GM18520 (cell line): ENCODE results near the gene AHDC1.

Source experiments
- ATAC-seq: cut with Tn5 transposase; IDR thresholded peaks from one replicate; pipeline ENCODE4 v1.9.1; 2021; ENCODE audit not compliant: unreplicated experiment

The AHDC1 gene

DNA sequence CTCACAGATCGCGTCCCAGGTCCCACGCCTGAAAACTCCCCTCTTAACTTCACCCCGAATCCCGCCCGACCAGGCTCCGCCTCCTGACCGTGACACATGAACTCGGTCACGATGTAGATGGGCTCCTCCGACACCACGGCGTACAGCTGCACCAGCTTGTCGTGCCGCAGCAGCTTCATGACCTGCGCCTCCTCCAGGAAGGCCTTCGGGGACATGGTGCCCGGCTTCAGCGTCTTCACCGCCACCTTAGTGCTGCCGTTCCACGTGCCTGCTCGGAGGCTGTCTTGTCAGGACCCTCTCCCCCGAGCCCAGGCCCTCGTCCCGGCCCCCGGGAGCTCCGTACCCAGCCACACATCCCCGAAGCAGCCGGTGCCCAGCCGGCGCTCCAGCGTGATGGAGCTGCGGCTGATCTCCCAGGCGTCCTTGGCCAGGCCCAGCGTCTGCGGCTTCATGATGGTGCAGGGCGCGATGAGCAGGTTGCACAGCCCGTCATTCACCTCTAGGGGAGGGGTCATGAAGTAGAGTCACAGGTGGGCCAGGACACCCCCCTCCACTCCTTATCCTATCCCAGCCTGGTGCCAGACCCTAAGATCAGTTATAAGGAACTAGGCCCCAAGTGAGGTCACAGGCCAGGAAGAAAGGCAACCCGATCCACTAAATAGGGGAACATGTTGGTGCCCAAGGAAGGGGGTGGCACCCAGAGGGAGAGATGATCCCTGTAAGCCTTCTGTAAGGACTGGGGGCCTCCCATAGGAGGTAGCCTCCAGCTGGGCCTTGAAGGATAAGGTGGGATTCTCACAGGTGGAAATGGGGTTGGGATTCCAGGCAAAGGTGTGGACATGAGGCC lies 11.6 kb upstream of the AHDC1 start:
- no peak for ATAC-seq

DNA sequence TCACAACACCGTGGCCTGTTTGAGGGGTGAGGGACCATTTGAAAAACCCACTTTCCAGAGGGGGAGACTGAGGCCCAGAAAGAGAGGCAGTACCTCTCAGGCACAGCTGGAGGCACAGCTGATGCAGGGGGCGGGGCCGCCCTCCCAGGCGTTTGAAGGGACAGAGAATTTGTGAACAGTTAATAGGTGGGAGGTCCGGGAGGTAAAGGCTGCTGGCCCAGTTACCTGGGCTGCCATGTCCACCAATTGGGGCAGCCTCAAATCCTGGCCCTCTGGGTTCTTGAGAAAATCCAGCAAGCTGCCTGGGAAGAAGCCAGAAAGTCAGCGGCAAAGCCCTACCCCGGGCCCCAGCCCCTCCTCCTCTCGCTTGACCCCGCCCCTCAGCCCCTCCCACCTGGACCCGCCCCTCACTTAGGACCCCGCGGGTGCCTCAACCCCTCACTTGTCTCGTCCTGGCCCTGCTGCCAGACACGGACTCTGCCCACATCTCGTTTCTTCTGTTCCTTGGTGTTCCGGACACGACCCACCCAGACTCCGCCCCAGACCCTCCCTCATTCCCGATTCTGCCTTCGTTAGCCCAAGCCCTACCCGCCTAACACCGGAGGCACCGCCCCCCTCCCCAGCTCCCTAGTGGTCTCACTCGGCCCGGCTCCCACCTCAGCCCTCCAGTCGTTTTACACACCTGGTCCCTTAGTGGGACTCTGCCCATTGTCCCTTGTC lies 10.8 kb upstream of the AHDC1 start:
- no peak for ATAC-seq

DNA sequence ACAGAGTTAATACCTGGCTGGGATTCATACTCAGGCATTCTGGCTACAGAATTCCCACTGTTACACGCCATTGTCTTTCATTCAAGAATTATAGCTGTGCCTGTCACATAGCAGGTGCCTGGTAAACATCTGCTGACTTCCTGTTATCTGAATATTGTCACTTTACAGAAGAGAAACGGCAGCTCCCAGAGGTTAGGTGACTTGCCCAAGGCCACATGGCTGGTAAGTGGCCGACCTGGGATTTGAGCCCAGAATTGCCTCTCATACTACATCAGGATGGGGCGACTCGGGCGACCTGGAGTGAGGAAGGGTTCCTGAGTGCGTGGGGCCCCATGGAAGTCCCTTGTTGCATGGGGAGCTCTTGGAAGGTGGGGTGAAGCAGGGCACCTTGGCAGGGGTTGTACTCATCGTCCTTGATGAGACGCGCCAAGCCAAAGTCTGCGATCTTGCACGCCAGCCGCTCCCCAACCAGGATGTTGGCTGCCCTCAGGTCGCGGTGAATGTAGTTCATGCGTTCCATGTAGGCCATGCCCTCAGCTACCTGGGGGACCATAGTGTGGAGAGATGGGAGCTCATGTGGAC lies 10.2 kb upstream of the AHDC1 start:
- no peak for ATAC-seq

DNA sequence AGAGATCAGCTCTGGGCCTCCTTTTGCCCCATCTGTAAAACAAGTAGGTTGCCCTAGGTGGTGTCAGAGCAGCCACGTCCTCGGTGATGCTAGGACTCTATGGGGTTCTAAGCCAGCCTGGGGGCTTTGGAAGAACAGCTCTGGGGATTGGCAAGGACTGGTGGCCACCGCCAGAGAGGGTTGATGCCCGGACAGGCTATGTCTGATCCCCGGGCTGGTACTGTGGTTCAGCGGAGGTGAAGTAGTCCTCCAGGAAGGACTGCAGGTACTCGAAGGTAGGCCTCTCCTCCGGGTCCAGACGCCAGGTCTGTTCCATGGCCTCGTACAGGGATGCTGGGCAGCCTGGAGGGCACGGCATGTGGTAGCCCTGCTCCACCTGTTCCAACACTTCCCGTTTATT lies 8.8 kb upstream of the AHDC1 start:
- ATAC-seq, result no peak

DNA sequence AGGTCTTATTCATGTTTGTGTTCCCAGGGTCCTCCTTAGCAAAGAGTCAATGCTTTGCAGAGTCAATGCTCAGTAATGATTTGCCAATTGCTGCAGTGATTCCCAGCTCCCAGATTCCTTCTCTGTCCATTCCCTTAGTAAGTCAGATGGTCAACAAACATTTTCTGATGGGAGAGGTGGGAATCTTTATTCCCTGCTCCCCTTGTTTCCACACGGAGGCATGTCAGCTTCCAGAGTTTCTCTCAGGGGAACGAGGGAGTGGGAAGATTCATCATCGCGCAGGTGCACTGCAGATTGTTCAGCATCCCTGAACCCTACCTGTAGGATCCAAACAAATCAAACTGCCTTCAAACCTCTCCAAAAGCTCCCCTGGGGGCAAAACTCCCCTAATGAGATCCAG lies 7.5 kb upstream of the AHDC1 start:
- ATAC-seq, result no peak

DNA sequence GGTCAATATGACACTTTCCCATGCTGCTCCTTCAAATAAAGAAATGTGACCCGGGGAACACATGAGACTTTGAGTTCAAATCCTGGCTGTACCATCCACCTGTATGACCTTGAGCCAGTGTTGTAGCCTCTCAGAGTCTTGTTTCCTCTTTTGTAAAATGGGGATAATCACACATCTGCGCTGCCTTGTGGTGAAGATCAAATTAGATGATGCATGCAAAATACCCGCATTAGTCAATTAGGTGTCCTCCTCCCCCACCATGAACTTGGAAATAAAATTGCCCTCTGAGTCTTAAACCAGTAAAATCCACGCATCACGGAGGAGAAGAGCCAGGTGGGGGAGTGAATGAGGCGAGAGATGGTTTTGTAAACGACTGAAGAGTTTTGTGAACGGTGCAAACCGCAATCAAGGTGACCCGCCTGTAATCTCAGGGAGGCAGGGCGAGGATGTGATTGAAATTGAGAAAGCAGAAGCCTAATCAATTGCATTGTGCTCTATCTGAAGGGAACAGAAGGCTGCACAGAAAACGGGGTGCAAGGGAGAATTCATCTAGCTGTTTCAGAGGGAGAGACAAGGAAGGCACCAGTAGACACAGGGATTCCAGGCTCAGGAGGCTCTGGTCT lies 5.8 kb upstream of the AHDC1 start:
- no peak for ATAC-seq

DNA sequence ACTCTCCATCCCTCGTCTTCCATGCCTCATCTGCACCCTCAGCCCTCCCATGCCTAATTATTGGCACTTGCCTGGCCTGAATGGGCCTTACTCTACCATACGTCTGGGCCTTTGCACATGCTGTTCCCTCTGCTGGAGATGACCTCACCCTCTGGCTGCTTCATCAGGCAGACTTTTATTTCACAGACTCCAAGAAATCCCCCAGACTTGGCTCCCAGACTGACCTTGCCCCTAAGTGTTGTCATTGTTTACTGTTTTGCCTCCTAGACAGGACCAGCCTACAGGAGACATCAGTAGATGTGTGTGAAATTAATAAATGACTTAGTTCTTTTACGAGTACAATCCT lies 5.2 kb upstream of the AHDC1 start:
- no peak for ATAC-seq

DNA sequence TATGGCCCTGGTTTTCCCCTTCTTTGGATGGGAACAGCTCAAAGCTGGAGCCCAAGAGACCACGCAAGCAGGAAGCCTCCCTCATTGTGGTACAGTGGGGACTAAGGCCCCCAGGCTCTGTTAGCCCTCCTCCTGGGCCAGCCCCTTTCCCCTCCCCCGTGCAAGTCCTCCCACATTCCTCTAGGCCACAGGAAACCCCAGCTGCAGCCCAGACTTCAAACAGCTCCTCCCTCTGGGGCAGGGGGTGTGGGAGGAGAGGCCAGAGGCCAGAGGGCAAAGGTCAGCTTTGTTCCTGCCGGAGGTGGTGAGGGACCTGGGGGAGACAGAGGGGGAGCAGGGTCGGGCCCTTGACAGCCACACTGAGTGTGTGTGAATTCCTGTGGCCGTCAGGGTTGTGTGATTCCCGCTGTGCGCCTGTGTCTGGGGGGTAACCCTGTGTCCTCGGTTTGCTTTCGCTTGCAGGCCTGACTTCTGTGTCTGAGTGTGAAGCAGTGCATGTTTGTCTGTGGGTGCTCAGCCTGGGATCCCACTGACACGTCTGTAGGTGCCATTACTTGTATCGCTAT lies 3.4 kb upstream of the AHDC1 start:
- ATAC-seq, result no peak

DNA sequence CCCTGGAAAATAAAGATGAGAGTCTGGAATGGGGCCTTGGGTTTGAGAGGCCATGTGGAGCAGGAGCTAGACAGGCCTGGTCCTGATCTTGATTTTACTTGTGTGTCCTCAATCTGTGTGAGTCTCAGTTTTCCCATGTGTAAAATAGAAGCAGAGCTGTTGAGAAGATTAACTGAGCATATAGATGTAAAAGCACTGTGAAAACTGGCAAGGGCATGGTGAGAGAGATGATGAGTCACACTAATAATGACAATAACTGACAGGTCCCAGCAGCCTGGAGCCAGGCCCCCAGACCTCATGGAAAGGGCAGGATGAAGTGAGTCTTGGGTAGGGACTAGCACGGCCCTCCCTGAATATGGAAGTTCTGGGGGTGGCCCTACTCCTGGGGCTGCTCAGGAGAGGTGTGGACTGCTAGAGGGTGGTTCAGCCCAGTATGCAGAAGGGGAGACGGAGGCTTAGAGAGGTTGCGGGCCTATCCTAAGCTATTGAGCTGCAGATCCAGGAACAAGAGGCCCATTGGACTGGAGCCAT lies 2.8 kb upstream of the AHDC1 start:
- no peak for ATAC-seq

DNA sequence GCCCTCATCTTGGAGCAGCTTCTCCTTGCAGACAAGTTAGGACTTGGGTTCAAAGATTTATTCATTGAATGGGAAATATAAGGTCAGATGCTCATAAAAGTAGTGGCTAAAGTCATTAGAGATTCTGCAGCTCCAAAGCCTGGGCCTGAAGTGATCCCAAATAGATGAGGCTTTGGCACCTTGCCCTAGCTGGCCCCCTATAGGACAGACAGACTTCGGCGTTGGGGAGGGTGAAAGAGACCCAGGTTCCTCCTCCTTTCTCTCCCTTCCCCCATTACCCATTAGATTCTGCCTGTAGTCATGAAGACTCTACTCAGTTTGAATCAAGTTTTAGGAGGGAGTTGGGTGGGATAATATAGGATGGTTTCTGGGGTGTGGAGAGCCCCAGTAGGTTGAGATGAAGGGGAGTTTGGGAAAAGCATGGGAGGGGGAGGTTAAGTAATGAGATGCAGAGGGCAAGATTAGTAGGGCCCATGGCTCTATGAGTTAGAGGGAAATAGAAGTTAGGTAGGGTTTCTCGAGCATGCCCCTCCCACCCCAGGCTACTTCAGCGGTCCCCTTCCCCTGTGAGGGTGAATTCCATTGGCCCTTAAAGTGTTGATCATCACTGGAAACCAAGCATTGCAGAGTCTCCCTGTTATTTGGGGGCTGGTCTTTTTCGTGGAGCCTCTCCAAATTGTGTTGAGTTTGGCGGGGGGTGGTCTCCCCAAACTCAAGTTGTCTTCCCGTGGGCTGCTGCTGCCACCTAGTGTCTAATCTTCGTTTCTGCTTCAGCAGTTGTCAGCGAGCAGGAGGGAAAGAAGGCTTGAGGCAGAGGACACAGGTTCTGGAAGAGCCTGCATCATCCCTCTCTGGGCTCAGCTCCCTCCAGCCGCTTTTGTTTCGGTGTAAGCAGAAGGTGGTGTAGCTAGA lies 2.1 kb upstream of the AHDC1 start:
- ATAC-seq, result no peak

DNA sequence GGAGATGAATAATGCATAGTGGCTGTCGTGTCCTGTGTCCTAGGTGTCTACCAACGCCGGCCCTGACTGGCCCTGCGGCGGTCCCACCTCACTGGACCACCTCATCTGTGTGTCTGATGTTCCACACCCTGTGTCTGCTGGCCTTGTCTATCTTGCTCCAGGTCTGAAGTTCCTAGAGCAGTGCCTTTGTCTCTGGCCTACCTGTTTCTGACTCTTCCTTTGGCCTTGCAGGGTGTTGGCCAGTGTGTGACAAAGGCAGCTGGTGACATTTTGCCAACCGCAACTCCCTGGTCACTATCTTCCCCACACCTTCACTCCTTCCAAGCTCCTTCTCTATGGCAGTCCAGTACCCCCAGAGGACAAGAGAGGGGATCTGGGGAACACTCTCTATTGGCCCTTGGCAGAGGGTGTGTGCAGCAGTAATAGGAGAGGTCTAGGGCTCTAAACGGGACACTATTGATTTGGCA lies 1.4 kb upstream of the AHDC1 start:
- ATAC-seq, result no peak

DNA sequence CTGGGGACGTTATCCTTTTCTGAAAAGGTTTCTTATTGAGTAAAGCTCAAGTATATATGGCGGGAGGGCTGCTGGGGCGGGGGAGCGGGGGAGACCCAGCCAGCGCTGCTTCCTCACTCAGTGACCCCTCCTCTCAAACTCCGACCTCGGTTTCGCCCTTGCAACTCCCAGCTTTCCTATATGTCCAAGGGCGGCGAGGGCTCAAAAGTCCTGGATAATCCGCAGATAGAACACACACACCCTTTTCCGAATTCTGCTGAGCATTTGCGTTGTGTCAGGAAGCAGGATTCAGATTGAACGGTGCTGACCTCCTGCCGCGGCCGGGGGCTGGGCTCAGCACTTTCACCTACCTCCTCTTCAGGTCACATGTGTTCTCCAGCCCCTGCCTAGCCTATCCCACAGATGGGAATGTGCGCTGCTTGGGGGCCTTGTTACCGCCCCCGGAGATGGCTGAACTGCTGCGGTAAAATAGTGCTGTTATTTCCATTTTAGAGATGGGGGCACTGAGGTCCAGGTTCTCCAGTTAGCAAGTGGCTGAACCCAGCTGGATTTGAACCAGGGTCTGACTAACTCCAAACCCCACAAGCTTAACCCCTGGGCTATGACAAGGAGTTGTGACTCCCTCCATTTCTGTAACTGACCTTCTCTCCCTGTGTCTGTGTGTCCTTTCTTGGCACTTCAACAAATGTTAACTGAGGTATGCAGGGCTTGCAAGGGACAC lies 795 bp upstream of the AHDC1 start:
- no peak for ATAC-seq

DNA sequence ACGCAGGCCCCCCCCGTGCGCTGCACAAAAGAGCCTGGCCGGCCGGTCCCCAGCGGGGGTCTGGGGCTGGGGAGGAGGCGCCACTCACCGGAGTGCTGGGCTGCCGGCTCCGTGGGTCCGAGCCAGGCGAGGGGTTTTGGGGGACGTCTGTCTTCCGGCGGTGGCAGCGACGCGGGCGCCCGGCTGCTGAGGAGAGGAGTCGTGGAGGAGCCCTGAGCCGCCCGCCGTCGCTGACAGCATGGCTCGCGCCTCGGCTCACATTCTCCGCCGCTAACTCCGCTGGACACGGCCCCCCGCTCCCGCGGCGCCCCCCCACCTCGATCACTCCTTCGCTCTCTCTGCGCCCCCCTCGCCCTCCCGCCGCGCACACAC lies 649 bp downstream of the AHDC1 start:
- no peak for ATAC-seq

DNA sequence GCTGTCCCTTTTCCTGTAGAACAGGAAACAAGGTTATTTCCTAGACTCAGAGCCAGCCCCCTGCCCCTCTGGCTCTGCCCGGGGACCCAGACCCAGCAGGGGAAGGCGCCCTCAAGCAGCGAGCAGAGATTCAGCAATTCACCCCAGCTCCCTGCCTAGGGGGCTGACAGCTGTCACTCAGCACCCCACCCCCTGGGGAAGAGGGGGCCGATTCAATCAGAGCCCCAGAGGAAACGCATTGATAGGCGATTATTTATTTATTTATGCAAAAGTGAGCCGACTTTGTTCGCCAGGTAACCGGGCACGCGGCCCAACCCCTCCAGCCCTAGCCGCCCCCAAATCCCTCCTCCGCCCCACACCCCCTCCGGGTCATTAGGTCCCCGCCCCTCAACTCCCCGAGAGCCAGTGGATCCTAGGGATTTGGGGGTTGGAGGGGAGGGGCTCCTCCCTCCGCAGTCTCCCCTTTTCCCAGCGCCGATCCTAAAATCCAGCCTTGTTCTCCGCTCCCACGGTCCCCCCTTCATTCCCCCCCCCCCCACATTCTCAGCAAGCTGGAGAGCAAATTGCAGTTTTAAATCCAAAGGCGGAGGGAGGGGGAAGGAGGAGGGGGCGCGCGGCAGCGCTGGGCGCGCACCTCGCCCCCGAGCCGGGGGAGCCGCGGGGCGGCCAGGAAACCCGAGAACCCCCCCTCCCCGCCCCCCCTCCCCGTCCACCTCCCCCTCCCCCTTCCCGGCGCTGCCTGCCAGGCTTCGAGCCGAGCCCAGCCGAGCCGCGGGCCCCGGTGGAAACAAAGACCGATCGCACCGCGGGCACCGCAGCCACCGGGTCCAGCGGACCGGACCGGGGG lies 1.3 kb downstream of the AHDC1 start:
- no peak for ATAC-seq

DNA sequence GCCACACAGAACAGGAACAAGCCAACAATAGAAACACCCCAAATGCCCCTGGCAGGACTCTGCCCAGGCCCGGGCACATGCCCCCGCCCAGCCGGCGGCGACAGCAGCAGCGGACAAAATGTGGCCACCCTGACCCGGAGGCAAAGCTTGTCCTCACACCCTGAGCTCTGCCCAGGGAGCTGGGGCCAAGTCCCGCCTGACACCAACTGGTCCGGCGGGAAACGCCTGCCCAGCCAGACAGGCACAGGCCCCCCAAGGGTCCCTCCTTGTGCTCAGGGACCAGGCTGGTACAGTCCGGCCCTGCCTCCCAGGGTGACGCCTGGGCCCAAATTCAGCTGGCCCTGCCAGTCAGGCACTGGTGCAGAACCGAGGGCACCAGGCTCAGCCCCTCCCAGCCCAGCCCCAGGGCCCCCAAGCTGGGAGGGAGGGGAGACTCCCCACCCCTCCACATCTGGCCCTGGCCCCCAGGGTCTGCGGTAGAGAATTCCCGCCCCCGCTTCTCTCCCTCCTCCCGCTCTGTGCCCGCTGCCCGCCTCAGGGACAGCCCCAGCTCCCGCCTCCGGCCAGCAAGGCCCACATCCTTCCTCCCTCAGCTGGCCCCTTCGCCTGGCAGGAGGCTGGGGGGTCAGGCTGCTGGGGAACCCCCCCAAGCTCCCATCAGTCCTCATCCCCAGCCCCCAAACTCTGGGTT lies 2.0 kb downstream of the AHDC1 start:
- ATAC-seq, result no peak

DNA sequence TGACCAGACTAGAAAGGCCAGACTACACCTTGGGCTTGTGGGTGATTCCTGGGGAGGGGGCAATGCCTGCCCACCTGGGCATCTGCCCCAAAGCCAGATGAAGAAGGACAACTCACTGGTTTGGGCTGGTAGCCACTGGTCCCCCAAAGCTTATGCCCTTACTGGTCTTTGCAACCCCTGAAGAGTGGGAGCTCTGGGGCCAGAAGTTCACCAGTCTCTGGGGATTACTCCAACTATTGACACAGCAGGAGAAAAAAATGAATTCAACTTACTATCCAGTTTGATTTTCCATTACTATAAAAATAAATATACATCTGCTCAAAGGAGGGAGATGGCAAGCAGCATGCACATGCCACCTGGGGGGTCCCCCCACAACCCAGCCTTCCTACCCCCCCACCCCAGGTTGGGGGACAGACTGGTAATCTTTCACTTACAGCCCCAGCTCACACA lies 2.6 kb downstream of the AHDC1 start:
- no peak for ATAC-seq

DNA sequence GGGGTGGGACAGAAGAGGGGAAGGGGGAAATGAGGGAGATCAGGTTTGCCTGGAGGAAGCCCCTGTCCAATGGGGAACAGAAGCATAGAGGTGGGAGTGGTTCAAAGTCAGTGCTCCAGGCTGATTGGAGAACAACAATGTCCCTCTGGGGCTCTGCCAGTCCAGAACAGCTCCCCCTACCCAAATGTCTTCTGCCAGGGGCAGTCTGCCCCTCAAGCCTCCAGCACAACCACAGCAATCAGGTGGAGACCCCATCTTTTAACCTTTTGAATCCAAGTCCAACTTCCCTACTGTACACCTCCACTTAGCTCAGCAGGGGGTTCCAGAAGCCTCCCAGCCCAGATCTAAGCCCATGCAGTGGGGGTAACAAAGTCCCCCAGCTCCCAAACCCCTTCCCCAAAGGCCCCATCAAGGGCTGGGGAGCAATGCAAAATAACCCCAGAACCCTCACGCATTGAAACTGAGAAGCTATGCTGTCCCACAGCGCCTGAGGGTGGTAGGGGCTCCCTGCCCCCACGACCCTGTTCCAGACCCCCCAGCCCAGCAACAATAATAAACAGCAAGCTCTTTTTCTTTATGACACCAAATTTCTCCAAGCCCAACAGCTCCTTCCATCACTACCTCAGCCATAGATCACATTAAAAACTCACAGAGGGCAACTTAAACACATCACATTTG lies 3.3 kb downstream of the AHDC1 start:
- no peak for ATAC-seq
